SK-N-SH (cell line): ENCODE results near the gene SPATA13. TPM values are rescaled to one million over a fixed set of nuclear protein-coding genes. Genes with fewer than 3 reads are reported as not detected.
"Not testable (repeated sequence)": the region's sequence is repeated elsewhere in the genome, so short reads cannot be mapped to it uniquely, and the experiment has no call there.

Experiments used
- CTCF ChIA-PET: fragments of 300-600, 350-600 bp; formaldehyde crosslinking; extraction: SDS; loops from one replicate; lab custom pipeline; 2021; lab: Yijun Ruan, JAX
- POLR2A ChIA-PET: fragments of 350-600 bp; sonication (Branson Sonifier 250); formaldehyde crosslinking; extraction: SDS; loops from one replicate; lab custom pipeline; 2020; ENCODE audit warnings: antibody characterized with exemption, inconsistent platforms; lab: Yijun Ruan, JAX
- DNase-seq: peaks from one replicate; pipeline ENCODE4 v3.0.0; 2012
- H2AFZ ChIP-seq: fragments of 200-600 bp; sonication (generic); 2 replicates; pipeline ENCODE4 v1.8.1; 2016; ENCODE audit warnings: antibody characterized with exemption, mild to moderate bottlenecking, low read depth
- H3F3A ChIP-seq: fragments of 200-600 bp; sonication (generic); replicated peaks from 2 replicates; pipeline ENCODE3; 2016; ENCODE audit warnings: antibody characterized with exemption, mild to moderate bottlenecking; ENCODE audit not compliant: insufficient read depth
- H3K27ac ChIP-seq, 2 experiments: fragments of 200-500 bp in 1 of 2; fragments of 200-600 bp in 1 of 2; sonication (Bioruptor generic) in 1 of 2; sonication (generic), shearing (Covaris generic) in 1 of 2; 2 replicates each; pipeline versions ENCODE4 v1.5.1 to v1.6.1; 2014 to 2016; ENCODE audit warnings: low read depth in 2 of 2, inconsistent platforms in 1 of 2, low read length in 1 of 2, mild to moderate bottlenecking in 1 of 2, mixed read lengths in 1 of 2
- H3K27me3 ChIP-seq: fragments of 200-600 bp; sonication (generic), shearing (Covaris generic); 2 replicates; pipeline ENCODE4 v1.6.1; 2016; ENCODE audit warnings: mixed run types; ENCODE audit not compliant: insufficient read depth
- H3K36me3 ChIP-seq, 2 experiments: fragments of 200-500 bp in 1 of 2; fragments of 200-600 bp in 1 of 2; sonication (Bioruptor generic) in 1 of 2; sonication (generic) in 1 of 2; replicated peaks in 1 of 2; 2 replicates each; pipeline versions ENCODE3 to v1.5.1; 2014 to 2016; ENCODE audit warnings: low read length in 1 of 2, mild to moderate bottlenecking in 1 of 2; ENCODE audit not compliant: insufficient read depth in 2 of 2, control insufficient read depth in 1 of 2
- H3K4me1 ChIP-seq, 2 experiments: fragments of 200-500 bp in 1 of 2; fragments of 200-600 bp in 1 of 2; sonication (Bioruptor generic) in 1 of 2; sonication (generic), shearing (Covaris generic) in 1 of 2; 2 replicates each; pipeline versions ENCODE4 v1.5.1 to v1.6.1; 2014 to 2016; ENCODE audit warnings: low read depth in 1 of 2, low read length in 1 of 2, mixed run types in 1 of 2; ENCODE audit not compliant: insufficient read depth in 2 of 2, control insufficient read depth in 1 of 2
- H3K4me2 ChIP-seq: fragments of 200-600 bp; sonication (generic), shearing (Covaris generic); 2 replicates; pipeline ENCODE4 v1.6.1; 2017; ENCODE audit warnings: mixed run types
- H3K4me3 ChIP-seq, 2 experiments: fragments of 200-500 bp in 1 of 2; fragments of 200-600 bp in 1 of 2; sonication (Bioruptor generic) in 1 of 2; sonication (generic), shearing (Covaris generic) in 1 of 2; 2 replicates each; pipeline versions ENCODE4 v1.5.1 to v1.8.1; 2014 to 2016; ENCODE audit warnings: low read depth in 2 of 2, inconsistent platforms in 1 of 2, low read length in 1 of 2, mild to moderate bottlenecking in 1 of 2, mixed read lengths in 1 of 2, moderate library complexity in 1 of 2
- H3K79me2 ChIP-seq: fragments of 200-600 bp; sonication (generic); 2 replicates; pipeline ENCODE4 v1.8.1; 2017; ENCODE audit warnings: mild to moderate bottlenecking; ENCODE audit not compliant: insufficient read depth
- H3K9ac ChIP-seq: fragments of 200-600 bp; sonication (generic); 2 replicates; pipeline ENCODE4 v1.6.1; 2017; ENCODE audit warnings: mixed run types
- H3K9me2 ChIP-seq: fragments of 200-600 bp; sonication (generic); 2 replicates; pipeline ENCODE4 v1.6.1; 2017; ENCODE audit warnings: mixed run types
- H3K9me3 ChIP-seq: fragments of 200-600 bp; sonication (generic); 2 replicates; pipeline ENCODE4 v1.6.1; 2017; ENCODE audit warnings: mixed run types, mild to moderate bottlenecking, moderate library complexity
- H4K20me1 ChIP-seq: fragments of 200-600 bp; sonication (generic); 2 replicates; pipeline ENCODE4 v1.6.1; 2017; ENCODE audit warnings: mild to moderate bottlenecking, mixed run types; ENCODE audit not compliant: insufficient read depth
- EP300 ChIP-seq, 2 experiments: IDR thresholded peaks; 2 replicates each; pipeline versions ENCODE4 v1.4.0 to v1.6.1; 2012; ENCODE audit warnings: borderline replicate concordance in 1 of 2, low read depth in 1 of 2, low read length in 1 of 2
- FOXJ3 ChIP-seq: sonication (generic); formaldehyde crosslinking; IDR thresholded peaks from 2 replicates; pipeline ENCODE4 v1.5.1; 2020; ENCODE audit warnings: mild to moderate bottlenecking, missing genetic modification reagents
- MEF2A ChIP-seq: IDR thresholded peaks from 2 replicates; pipeline ENCODE4 v1.4.0; 2012; ENCODE audit warnings: low read depth, borderline replicate concordance
- RAD21 ChIP-seq: IDR thresholded peaks from 2 replicates; pipeline ENCODE4 v1.6.1; 2012; ENCODE audit warnings: mild to moderate bottlenecking, low read length
- RFX5 ChIP-seq: IDR thresholded peaks from 2 replicates; pipeline ENCODE4 v1.6.1; 2012; ENCODE audit warnings: mild to moderate bottlenecking, improper control_type of control experiment, low read length
- SMC3 ChIP-seq: IDR thresholded peaks from 2 replicates; pipeline ENCODE4 v1.6.1; 2012; ENCODE audit warnings: low read depth, low read length, improper control_type of control experiment
- TAF1 ChIP-seq: IDR thresholded peaks from 2 replicates; pipeline ENCODE4 v1.6.1; 2012; ENCODE audit warnings: low read depth, mild to moderate bottlenecking, low read length, moderate library complexity, borderline replicate concordance
- WGBS: methylation state at CpG from one replicate; pipeline ENCODE4 v1.1.6; 2017; ENCODE audit warnings: low lambda C conversion rate; 5-methylcytosine and 5-hydroxymethylcytosine counted together
- polyA plus RNA-seq, 3 experiments: library from polyadenylated mRNA; depleted of rRNA; stranded (reverse); fragments of >200 nt; gene quantifications; 2 replicates each; pipeline ENCODE4 v1.2.3, GENCODE V29; 2012
- TF ChIP-seq, protein P1 (sequence below): fragments of 150-350 bp; IDR thresholded peaks from 2 replicates; pipeline ENCODE4 v1.6.1; 2017; ENCODE audit warnings: antibody characterized with exemption, low read length, low read depth, borderline replicate concordance
- TF ChIP-seq, protein P2 (sequence below): fragments of 150-350 bp; IDR thresholded peaks from 2 replicates; pipeline ENCODE4 v1.6.1; 2016; ENCODE audit warnings: mild to moderate bottlenecking, low read depth, low read length
- TF ChIP-seq, protein P3 (sequence below): IDR thresholded peaks from 2 replicates; pipeline ENCODE4 v1.4.0; 2012; ENCODE audit warnings: low read depth, borderline replicate concordance
- TF ChIP-seq, protein P4 (sequence below): IDR thresholded peaks from 2 replicates; pipeline ENCODE4 v1.4.0; 2012; ENCODE audit warnings: low read depth, borderline replicate concordance

SPATA13 gene
- polyA plus RNA-seq, 1 of the 3 experiments (the other 2 are of a cell fraction), result 4.3 TPM

DNA sequence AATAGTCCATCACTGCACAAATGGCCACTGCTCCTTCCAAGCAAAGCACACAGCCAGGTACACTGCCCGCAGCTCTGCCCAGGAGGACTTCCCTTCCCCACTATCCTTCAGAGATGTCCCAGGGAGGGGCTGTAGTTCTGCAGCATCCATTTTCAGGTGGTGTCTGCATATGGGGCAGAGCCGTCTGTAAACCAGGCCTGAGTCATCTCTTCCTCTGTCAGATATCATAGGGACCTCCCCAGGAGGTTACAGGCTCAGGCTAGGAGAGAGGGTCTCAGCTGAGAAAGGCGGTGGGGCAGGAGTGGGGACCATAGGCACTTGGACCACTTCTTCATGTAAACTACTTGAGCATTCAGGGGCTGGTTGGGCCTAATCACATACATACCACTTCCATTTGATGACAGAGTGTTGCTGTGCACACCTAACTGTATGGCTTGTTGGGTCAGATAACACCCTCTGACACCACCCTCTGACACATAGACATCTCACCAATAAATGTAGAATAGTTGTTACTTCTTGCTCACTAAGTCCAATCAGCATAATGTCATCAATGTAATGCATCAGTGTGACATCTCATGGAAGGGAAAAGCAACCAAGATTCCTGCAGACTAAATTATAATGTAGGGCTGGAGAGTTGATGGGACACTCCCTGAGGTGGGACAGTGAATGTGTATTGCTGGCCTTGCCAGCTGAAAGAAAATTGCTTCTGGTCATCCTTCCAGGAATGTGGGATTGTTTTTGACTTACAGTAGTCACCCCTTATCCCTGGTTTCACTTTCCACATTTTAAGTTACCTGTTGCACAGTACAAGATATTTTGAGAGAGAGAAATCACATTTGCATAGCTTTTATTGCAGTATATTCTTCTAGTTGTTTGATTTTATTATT, 189.5 kb downstream of the SPATA13 start:
- H2AFZ ChIP-seq, H3K27ac ChIP-seq, H4K20me1 ChIP-seq, H3K4me1 ChIP-seq, POLR2A ChIA-PET, H3K4me3 ChIP-seq, H3K9ac ChIP-seq, H3K4me2 ChIP-seq, H3K36me3 ChIP-seq, H3K27me3 ChIP-seq, CTCF ChIA-PET, H3K9me2 ChIP-seq, H3F3A ChIP-seq, DNase-seq, H3K9me3 ChIP-seq, H3K79me2 ChIP-seq: not testable (repeated sequence)
- WGBS, result 25% methylated on average over 1 of the region's 3 CpGs

DNA sequence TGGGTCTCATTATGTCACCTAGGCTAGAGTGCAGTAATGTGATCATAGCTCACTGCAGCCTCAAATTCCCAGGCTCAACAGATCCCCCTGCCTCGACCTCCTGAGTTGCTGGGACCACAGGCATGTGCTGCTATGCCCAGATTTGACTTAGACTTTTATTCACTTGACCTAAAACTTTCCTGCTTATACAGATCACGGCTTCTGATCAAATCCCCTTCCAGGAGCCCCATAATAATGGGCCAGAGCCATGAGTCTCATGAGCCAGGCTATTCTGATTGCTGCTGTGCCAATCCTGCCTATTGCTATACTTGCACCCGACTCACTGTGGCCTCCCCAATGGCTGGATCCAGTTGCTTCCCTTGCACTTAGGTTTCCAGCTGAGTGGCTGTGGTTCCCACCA, 190.9 kb downstream of the SPATA13 start:
- H3K9me3 ChIP-seq, result no peaks in the 10 kb centered on the region
- H4K20me1 ChIP-seq, result no peaks in the 10 kb centered on the region
- H3K9ac ChIP-seq, result no peak overlapping the region
- H3K27me3 ChIP-seq, result no peaks in the 10 kb centered on the region
- TF ChIP-seq, protein P1, sequence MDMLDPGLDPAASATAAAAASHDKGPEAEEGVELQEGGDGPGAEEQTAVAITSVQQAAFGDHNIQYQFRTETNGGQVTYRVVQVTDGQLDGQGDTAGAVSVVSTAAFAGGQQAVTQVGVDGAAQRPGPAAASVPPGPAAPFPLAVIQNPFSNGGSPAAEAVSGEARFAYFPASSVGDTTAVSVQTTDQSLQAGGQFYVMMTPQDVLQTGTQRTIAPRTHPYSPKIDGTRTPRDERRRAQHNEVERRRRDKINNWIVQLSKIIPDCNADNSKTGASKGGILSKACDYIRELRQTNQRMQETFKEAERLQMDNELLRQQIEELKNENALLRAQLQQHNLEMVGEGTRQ, result no peak
- TF ChIP-seq, protein P2, sequence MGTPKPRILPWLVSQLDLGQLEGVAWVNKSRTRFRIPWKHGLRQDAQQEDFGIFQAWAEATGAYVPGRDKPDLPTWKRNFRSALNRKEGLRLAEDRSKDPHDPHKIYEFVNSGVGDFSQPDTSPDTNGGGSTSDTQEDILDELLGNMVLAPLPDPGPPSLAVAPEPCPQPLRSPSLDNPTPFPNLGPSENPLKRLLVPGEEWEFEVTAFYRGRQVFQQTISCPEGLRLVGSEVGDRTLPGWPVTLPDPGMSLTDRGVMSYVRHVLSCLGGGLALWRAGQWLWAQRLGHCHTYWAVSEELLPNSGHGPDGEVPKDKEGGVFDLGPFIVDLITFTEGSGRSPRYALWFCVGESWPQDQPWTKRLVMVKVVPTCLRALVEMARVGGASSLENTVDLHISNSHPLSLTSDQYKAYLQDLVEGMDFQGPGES, result no peak
- TF ChIP-seq FOXJ3 (CRISPR knock-in tag) (no peak), RAD21 (no peak), TAF1 (no peak), RFX5 (no peak), EP300 (IDR thresholded peaks at IDR 0.05; ENCODE audit: borderline replicate concordance in 1 of 2, low read depth in 1 of 2, low read length in 1 of 2) (no peak), MEF2A (no peak), SMC3 (no peak)
- TF ChIP-seq, protein P3, sequence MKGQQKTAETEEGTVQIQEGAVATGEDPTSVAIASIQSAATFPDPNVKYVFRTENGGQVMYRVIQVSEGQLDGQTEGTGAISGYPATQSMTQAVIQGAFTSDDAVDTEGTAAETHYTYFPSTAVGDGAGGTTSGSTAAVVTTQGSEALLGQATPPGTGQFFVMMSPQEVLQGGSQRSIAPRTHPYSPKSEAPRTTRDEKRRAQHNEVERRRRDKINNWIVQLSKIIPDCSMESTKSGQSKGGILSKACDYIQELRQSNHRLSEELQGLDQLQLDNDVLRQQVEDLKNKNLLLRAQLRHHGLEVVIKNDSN, result no peak
- TF ChIP-seq, protein P4, sequence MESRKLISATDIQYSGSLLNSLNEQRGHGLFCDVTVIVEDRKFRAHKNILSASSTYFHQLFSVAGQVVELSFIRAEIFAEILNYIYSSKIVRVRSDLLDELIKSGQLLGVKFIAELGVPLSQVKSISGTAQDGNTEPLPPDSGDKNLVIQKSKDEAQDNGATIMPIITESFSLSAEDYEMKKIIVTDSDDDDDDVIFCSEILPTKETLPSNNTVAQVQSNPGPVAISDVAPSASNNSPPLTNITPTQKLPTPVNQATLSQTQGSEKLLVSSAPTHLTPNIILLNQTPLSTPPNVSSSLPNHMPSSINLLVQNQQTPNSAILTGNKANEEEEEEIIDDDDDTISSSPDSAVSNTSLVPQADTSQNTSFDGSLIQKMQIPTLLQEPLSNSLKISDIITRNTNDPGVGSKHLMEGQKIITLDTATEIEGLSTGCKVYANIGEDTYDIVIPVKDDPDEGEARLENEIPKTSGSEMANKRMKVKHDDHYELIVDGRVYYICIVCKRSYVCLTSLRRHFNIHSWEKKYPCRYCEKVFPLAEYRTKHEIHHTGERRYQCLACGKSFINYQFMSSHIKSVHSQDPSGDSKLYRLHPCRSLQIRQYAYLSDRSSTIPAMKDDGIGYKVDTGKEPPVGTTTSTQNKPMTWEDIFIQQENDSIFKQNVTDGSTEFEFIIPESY, result no peak
- no peak overlapping the region for H3K4me2 ChIP-seq
- H3K79me2 ChIP-seq, result no peaks in the 10 kb centered on the region
- WGBS, result 0% methylated on average over 3 of the region's 3 CpGs
- CTCF ChIA-PET, result no interaction called here
- no peak overlapping the region for H3K27ac ChIP-seq
- POLR2A ChIA-PET, result no interaction called here
- DNase-seq, result no peak
- no peaks in the 10 kb centered on the region for H3K36me3 ChIP-seq
- H3F3A ChIP-seq, result no peaks in the 10 kb centered on the region
- no peaks in the 10 kb centered on the region for H3K4me1 ChIP-seq
- H2AFZ ChIP-seq, result no peak overlapping the region
- no peak overlapping the region for H3K4me3 ChIP-seq
- no peaks in the 10 kb centered on the region for H3K9me2 ChIP-seq
